MM.1S (cell line): ENCODE results near the gene IGF1R.

ENCODE experiments used
- DNase-seq: peaks from one replicate; pipeline ENCODE4 v3.0.0-alpha.2; 2015
- H2AFZ ChIP-seq: fragments of 300-600 bp; sonication (generic); 2 replicates; pipeline ENCODE4 v1.6.0; 2016; ENCODE audit warnings: antibody characterized with exemption, low read length
- H3F3A ChIP-seq: fragments of 300-600 bp; sonication (generic); 2 replicates; pipeline ENCODE4 v1.6.1; 2016; ENCODE audit warnings: mild to moderate bottlenecking, antibody characterized with exemption, low read length, moderate library complexity, mixed read lengths; ENCODE audit not compliant: insufficient read depth
- H3K27ac ChIP-seq: fragments of 300-600 bp; sonication (generic); 2 replicates; pipeline ENCODE4 v1.5.1; 2016; ENCODE audit warnings: mild to moderate bottlenecking, low read length
- H3K27me3 ChIP-seq: fragments of 300-600 bp; sonication (generic); replicated peaks from 2 replicates; pipeline ENCODE4 v1.6.0; 2016; ENCODE audit warnings: low read length; ENCODE audit not compliant: insufficient read depth
- H3K36me3 ChIP-seq: fragments of 300-600 bp; sonication (generic); replicated peaks from 2 replicates; pipeline ENCODE4 v1.6.1; 2016; ENCODE audit warnings: mild to moderate bottlenecking, low read length, mixed read lengths; ENCODE audit not compliant: insufficient read depth
- H3K4me1 ChIP-seq: fragments of 300-600 bp; sonication (generic); 2 replicates; pipeline ENCODE4 v1.6.1; 2016; ENCODE audit warnings: low read length, mixed read lengths
- H3K4me2 ChIP-seq: fragments of 300-600 bp; sonication (generic); 2 replicates; pipeline ENCODE4 v1.6.0; 2016; ENCODE audit warnings: low read depth, low read length
- H3K4me3 ChIP-seq: fragments of 300-600 bp; sonication (generic); 2 replicates; pipeline ENCODE4 v1.5.1; 2016; ENCODE audit warnings: low read length, mixed read lengths
- H3K79me2 ChIP-seq: fragments of 300-600 bp; sonication (generic); 2 replicates; pipeline ENCODE4 v1.6.1; 2016; ENCODE audit warnings: mixed run types, low read length, mixed read lengths
- H3K9ac ChIP-seq: fragments of 300-600 bp; sonication (generic); 2 replicates; pipeline ENCODE4 v1.6.1; 2016; ENCODE audit warnings: low read length, mixed read lengths
- H3K9me2 ChIP-seq: fragments of 300-600 bp; sonication (generic); replicated peaks from 2 replicates; pipeline ENCODE4 v1.6.1; 2016; ENCODE audit warnings: mild to moderate bottlenecking, low read length, mixed read lengths; ENCODE audit not compliant: insufficient read depth
- H3K9me3 ChIP-seq: fragments of 300-600 bp; sonication (generic); replicated peaks from 2 replicates; pipeline ENCODE4 v1.6.1; 2016; ENCODE audit warnings: mild to moderate bottlenecking, low read length, mixed read lengths; ENCODE audit not compliant: insufficient read depth
- H4K20me1 ChIP-seq: fragments of 300-600 bp; sonication (generic); 2 replicates; pipeline ENCODE4 v1.6.1; 2016; ENCODE audit warnings: mild to moderate bottlenecking, low read length, moderate library complexity, mixed read lengths; ENCODE audit not compliant: insufficient read depth
- CTCF ChIP-seq: fragments of 300-600 bp; sonication (generic); IDR thresholded peaks from 2 replicates; pipeline ENCODE4 v1.5.1; 2016; ENCODE audit warnings: antibody characterized with exemption, low read length, mixed read lengths
- EZH2 ChIP-seq: fragments of 300-600 bp; sonication (generic); optimal IDR thresholded peaks from 2 replicates; pipeline ENCODE3; 2017; ENCODE audit warnings: low read depth, mild to moderate bottlenecking, antibody characterized with exemption, low read length, mixed read lengths
- EZH2phosphoT487 ChIP-seq: fragments of 300-600 bp; sonication (generic); IDR thresholded peaks from 2 replicates; pipeline ENCODE4 v1.6.1; 2018; ENCODE audit warnings: antibody characterized with exemption, low read length

The IGF1R gene

GRCh38 chr15:98874370-98874769 is 226.0 kb downstream of the IGF1R start:
- Histone ChIP-seq H3K4me2 (peak overlapping the region; percentile 91), H3K4me1 (peaks cover 32% of the 10 kb centered on the region), H3K9ac (peak overlapping the region; percentile 65), H3F3A (peaks cover 34% of the 10 kb centered on the region), H3K4me3 (peak overlapping the region; percentile 60), H2AFZ (peak overlapping the region; percentile 14), H3K36me3 (no peaks in the 10 kb centered on the region), H3K27me3 (no peaks in the 10 kb centered on the region), H3K9me3 (no peaks in the 10 kb centered on the region), H3K27ac (peak overlapping the region; percentile 87), H3K9me2 (no peaks in the 10 kb centered on the region), H4K20me1 (no peaks in the 10 kb centered on the region), H3K79me2 (peaks cover 71% of the 10 kb centered on the region)
- TF ChIP-seq EZH2 (no peak), CTCF (no peak), EZH2phosphoT487 (no peak)
- DNase-seq, result peak; percentile 33

GRCh38 chr15:98874773-98875172 is 226.4 kb downstream of the IGF1R start:
- Histone ChIP-seq H2AFZ (peak overlapping the region; percentile 14), H3K79me2 (peaks cover 71% of the 10 kb centered on the region), H3K9me3 (no peaks in the 10 kb centered on the region), H3K27me3 (no peaks in the 10 kb centered on the region), H3K27ac (peak overlapping the region; percentile 87), H3K4me1 (peaks cover 32% of the 10 kb centered on the region), H3F3A (peaks cover 34% of the 10 kb centered on the region), H3K4me2 (peak overlapping the region; percentile 91), H3K36me3 (no peaks in the 10 kb centered on the region), H3K9ac (peak overlapping the region; percentile 65), H3K4me3 (peak overlapping the region; percentile 60), H3K9me2 (no peaks in the 10 kb centered on the region), H4K20me1 (no peaks in the 10 kb centered on the region)
- TF ChIP-seq EZH2 (no peak), EZH2phosphoT487 (no peak), CTCF (no peak)
- peak; percentile 86 for DNase-seq

DNA sequence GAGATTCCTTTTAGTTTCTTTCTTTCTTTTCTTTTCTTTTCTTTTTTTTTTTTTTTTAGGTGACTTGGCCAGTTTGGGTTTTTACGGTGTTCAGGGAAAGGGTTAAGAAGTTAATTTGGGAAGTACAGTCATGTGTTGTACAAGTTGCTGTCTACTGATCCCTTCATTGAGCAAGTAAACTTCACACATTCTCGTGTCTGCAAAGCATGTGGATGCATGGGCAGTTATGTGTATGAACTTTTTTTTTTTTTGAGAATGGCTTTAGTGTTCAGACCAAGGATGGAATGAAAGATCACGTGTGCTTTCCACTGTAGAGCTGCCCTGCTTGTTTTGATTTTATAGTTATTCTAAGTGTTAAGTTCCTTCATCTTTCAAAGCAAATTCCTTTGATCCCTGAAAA is 227.0 kb downstream of the IGF1R start:
- Histone ChIP-seq H4K20me1 (no peaks in the 10 kb centered on the region), H3K9ac (peak overlapping the region; percentile 65), H3K27ac (peak overlapping the region; percentile 87), H3K79me2 (peaks cover 71% of the 10 kb centered on the region), H3K36me3 (no peaks in the 10 kb centered on the region), H3K27me3 (no peaks in the 10 kb centered on the region), H3K4me3 (peak overlapping the region; percentile 60), H3K9me3 (no peaks in the 10 kb centered on the region), H3K9me2 (no peaks in the 10 kb centered on the region), H3F3A (peaks cover 34% of the 10 kb centered on the region), H3K4me2 (peak overlapping the region; percentile 91), H2AFZ (peak overlapping the region; percentile 14), H3K4me1 (peaks cover 32% of the 10 kb centered on the region)
- TF ChIP-seq CTCF (no peak), EZH2phosphoT487 (no peak), EZH2 (no peak)
- peak; percentile 15 for DNase-seq
